Activated naive CD4-positive, alpha-beta T cell treated with anti-CD3 and anti-CD28 coated beads for 36 hours (primary cell): ENCODE results near the gene GALNT18. TPM values are rescaled to one million over a fixed set of nuclear protein-coding genes. Genes with fewer than 3 reads are reported as not detected.

Experiments
- CTCF ChIA-PET: fragments of 350-600 bp; sonication (Branson Sonifier 250); formaldehyde crosslinking; loops from one replicate; lab custom pipeline; 2021; ENCODE audit warnings: antibody characterized with exemption; lab: Charles Lee
- DNase-seq: peaks from one replicate; pipeline ENCODE4 v3.0.0-alpha.2; 2020
- H3K27ac Mint-ChIP-seq: one replicate; pipeline ENCODE4 v1.8.0; 2021; ENCODE audit warnings: mild to moderate bottlenecking, mixed read lengths
- H3K27me3 Mint-ChIP-seq: one replicate; pipeline ENCODE4 v1.8.0; 2021; ENCODE audit warnings: low read depth, mixed read lengths
- H3K36me3 Mint-ChIP-seq: one replicate; pipeline ENCODE4 v1.8.0; 2021; ENCODE audit warnings: low read depth, mixed read lengths
- H3K4me1 Mint-ChIP-seq: one replicate; pipeline ENCODE4 v1.8.0; 2021; ENCODE audit warnings: low read depth, mixed read lengths
- H3K4me3 Mint-ChIP-seq: one replicate; pipeline ENCODE4 v1.8.0; 2021; ENCODE audit warnings: mild to moderate bottlenecking, moderate library complexity, mixed read lengths
- H3K9me3 Mint-ChIP-seq: one replicate; pipeline ENCODE4 v1.8.0; 2021; ENCODE audit warnings: mixed read lengths
- intact Hi-C: fragments of 100-400 bp; cut with micrococcal nuclease; formaldehyde crosslinking; loops from one replicate; pipeline ENCODE4 v1.15.1; 2023
- total RNA-seq, 2 experiments: library from RNA; stranded (reverse); gene quantifications; one replicate each; pipeline ENCODE4 v1.2.3, GENCODE V29; 2021

GALNT18 gene
- total RNA-seq, 2 experiments from 2014 or later = 4.3 to 4.7 TPM

- H3K27me3 Mint-ChIP-seq = peaks cover 7% of the 10 kb centered on the region
- H3K27ac Mint-ChIP-seq = no peak overlapping the region
- intact Hi-C loops = no loop called here
- H3K36me3 Mint-ChIP-seq = no peaks in the 10 kb centered on the region
- no peaks in the 10 kb centered on the region for H3K4me1 Mint-ChIP-seq
- no peak overlapping the region for H3K4me3 Mint-ChIP-seq
- CTCF ChIA-PET = no interaction called here
- DNase-seq = no peak
- H3K9me3 Mint-ChIP-seq = no peaks in the 10 kb centered on the region
These were observed 128.1 kb downstream of the GALNT18 start for GRCh38 chr11:11493698-11494097.

DNA sequence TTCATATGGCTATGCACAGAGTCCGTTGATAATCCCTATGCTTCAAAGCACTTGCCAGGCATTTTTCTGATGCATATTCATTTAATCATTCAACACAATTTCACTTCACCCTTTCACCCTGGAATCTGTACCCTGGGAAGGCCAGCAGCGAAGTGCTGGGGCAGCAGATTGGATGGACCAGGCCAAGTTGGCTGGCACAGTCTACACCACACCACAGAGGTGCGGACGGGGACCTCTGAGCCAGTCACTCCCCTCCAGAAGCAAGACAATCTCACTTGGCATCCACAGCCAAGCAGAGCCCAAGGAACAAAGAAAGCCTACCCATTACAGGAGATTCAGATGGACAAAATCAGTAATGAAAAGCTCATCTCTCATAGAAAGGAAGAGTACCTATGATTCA is 130.2 kb downstream of the GALNT18 start:
- H3K9me3 Mint-ChIP-seq = no peaks in the 10 kb centered on the region
- CTCF ChIA-PET = no interaction called here

GRCh38 chr11:11491014-11491413 is 130.8 kb downstream of the GALNT18 start:
- Mint-ChIP-seq H3K27me3 (peaks cover 7% of the 10 kb centered on the region), H3K4me1 (no peaks in the 10 kb centered on the region), H3K36me3 (no peaks in the 10 kb centered on the region), H3K4me3 (no peak overlapping the region), H3K9me3 (no peaks in the 10 kb centered on the region), H3K27ac (no peak overlapping the region)
- intact Hi-C loops = no loop called here
- CTCF ChIA-PET = no interaction called here
- no peak for DNase-seq

More for the DNA sequence above, 130.2 kb downstream of the GALNT18 start:
- H3K4me1 Mint-ChIP-seq = no peaks in the 10 kb centered on the region
- peaks cover 7% of the 10 kb centered on the region for H3K27me3 Mint-ChIP-seq
- intact Hi-C loops = no loop called here
- no peak overlapping the region for H3K4me3 Mint-ChIP-seq
- no peaks in the 10 kb centered on the region for H3K36me3 Mint-ChIP-seq
- H3K27ac Mint-ChIP-seq = no peak overlapping the region
- DNase-seq = no peak

DNA sequence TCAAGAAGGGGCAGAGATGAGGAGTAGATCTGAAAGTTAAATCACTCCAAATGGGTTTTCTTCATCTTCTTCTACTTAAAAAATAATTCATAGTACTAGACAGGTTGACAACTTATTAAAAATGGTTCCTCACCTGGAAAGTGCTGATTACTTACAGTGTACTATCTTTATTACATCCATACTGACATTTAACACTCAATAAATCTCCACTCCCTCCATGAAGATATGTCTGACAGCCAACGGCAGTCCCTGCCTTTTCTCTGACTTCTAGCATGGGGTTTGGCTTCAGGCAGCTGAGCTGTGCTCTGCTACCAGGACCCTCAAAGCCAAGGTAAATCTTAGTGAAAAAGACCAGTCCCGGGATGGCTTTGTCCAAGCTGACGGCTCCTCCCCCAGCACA is 135.4 kb downstream of the GALNT18 start:
- CTCF ChIA-PET = no interaction called here
- Mint-ChIP-seq H3K4me3 (no peak overlapping the region), H3K9me3 (no peaks in the 10 kb centered on the region)

DNA sequence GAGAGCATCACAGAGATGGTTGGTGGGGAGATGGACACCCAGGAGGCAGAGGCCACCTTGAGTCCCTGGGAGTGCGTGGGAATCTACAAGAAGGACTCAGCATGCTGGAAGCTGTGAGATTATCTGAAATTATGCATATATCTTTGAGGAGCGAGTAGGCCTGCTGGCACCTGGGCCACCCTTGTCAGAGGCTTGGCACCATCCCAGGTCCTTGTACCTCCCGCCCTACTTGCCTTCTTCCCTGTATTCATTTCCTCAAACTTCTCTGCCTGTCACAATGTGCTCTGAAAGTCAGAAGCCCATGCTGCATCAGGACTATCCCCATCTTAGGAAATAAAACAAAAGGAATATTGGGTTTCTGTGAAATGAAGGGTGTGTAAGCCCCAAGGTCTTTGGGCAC is 135.8 kb downstream of the GALNT18 start:
- DNase-seq = no peak
- Mint-ChIP-seq H3K27ac (no peak overlapping the region), H3K36me3 (no peaks in the 10 kb centered on the region), H3K27me3 (no peaks in the 10 kb centered on the region), H3K4me1 (no peaks in the 10 kb centered on the region), H3K4me3 (no peak overlapping the region), H3K9me3 (no peaks in the 10 kb centered on the region)
- CTCF ChIA-PET = no interaction called here
- intact Hi-C loops = no loop called here

More for the DNA sequence above, 135.4 kb downstream of the GALNT18 start:
- no peaks in the 10 kb centered on the region for H3K4me1 Mint-ChIP-seq
- intact Hi-C loops = no loop called here
- no peaks in the 10 kb centered on the region for H3K36me3 Mint-ChIP-seq
- H3K27me3 Mint-ChIP-seq = no peaks in the 10 kb centered on the region
- no peak overlapping the region for H3K27ac Mint-ChIP-seq
- DNase-seq = no peak

DNA sequence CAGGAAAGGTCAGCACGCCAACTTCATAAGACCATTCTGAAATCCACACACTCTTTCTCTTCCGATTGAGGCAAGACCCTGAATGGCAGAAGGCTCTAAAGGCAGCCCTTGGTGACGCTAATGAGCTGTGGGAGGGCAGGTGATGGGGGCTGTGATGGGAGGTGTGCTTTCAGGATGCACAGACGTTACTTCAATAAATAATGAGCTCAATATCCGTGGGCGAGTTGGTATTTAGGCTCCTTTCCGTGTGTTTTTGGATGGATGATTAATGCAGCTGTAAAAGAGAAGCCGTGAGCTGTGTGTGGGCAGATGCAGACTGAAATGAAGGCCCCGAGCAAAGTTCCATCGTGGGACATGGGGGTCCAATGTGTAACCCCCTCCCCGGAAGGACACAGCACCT is 138.2 kb downstream of the GALNT18 start:
- intact Hi-C loops = no loop called here
- no peak overlapping the region for H3K4me3 Mint-ChIP-seq
- DNase-seq = no peak
- no peak overlapping the region for H3K27ac Mint-ChIP-seq
- H3K4me1 Mint-ChIP-seq = no peaks in the 10 kb centered on the region
- no peaks in the 10 kb centered on the region for H3K9me3 Mint-ChIP-seq
- H3K36me3 Mint-ChIP-seq = no peaks in the 10 kb centered on the region
- CTCF ChIA-PET = no interaction called here
- no peaks in the 10 kb centered on the region for H3K27me3 Mint-ChIP-seq

DNA sequence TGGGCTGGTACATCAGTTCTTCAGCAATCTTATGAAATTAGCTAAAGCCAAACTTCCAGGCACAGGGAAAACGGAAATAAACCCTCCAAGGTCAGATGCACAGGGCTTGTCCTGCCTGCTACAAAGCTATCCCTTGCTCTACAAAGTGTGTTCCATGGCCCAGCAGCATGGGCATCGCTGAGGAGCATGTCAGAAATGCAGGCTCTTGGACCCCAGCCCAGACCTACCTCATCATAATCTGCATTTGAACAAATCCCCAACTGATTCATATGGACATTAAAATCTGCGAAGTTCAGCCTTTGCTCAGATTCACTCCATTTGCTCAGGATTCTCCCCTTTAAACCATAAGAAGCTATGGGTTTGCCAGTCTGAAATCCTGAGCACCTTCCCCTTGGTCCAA is 139.1 kb downstream of the GALNT18 start:
- CTCF ChIA-PET = interaction anchor here (0.9 kb wide), 1 partner anchor 305 kb away, joined by 3 read pairs; no protein-coding TSS in a partner anchor
- no peaks in the 10 kb centered on the region for H3K9me3 Mint-ChIP-seq

DNA sequence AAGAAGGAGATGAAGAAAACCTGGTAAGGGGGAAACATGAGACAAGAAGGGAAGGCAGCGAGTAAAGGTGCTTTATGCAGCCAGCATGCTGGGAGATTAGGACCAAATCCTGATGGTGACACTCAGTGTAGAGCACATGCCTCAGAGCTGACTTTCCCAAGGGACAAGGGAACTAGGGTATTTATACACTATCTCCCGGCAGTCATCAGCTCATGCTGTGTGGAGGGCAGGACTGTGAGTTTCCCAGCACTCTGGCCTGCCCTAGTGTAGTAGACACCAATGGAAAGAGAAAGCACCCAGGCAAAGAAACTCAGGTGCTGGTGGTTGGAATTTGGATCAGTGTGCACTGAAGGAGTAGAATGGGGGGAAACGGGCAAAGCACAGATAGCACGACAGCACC is 140.4 kb downstream of the GALNT18 start:
- H3K9me3 Mint-ChIP-seq = no peaks in the 10 kb centered on the region
- intact Hi-C loops = no loop called here
- DNase-seq = no peak
- no peaks in the 10 kb centered on the region for H3K27me3 Mint-ChIP-seq
- no peaks in the 10 kb centered on the region for H3K36me3 Mint-ChIP-seq
- no peaks in the 10 kb centered on the region for H3K4me1 Mint-ChIP-seq
- CTCF ChIA-PET = no interaction called here
- H3K4me3 Mint-ChIP-seq = no peak overlapping the region
- H3K27ac Mint-ChIP-seq = no peak overlapping the region

More for the DNA sequence above, 139.1 kb downstream of the GALNT18 start:
- no peak overlapping the region for H3K4me3 Mint-ChIP-seq
- no peaks in the 10 kb centered on the region for H3K4me1 Mint-ChIP-seq
- DNase-seq = no peak
- intact Hi-C loops = no loop called here
- H3K27me3 Mint-ChIP-seq = no peaks in the 10 kb centered on the region
- H3K27ac Mint-ChIP-seq = no peak overlapping the region
- H3K36me3 Mint-ChIP-seq = no peaks in the 10 kb centered on the region

DNA sequence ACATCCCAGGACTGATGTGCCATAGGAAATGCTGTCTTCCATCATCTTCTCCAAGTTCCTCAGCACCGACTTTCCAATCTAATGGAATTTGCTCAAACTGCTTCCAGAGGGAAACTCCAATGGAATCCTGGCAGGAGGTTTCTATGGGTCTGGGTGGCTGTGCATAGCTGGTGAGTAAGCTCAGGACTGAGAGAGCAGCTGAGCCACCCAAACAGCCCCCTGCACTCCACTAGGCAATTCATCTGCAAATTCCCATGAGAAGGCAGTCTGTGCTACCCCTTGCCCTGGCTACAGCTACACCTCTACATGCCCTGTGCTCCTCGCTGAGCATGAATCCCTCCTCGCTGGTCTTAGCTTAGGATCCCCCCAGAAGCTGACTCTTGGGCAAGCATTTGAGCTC is 140.8 kb downstream of the GALNT18 start:
- Mint-ChIP-seq H3K27me3 (no peaks in the 10 kb centered on the region), H3K4me3 (no peak overlapping the region), H3K27ac (no peak overlapping the region), H3K36me3 (no peaks in the 10 kb centered on the region), H3K9me3 (no peaks in the 10 kb centered on the region), H3K4me1 (no peaks in the 10 kb centered on the region)
- CTCF ChIA-PET = no interaction called here
- no peak for DNase-seq
- intact Hi-C loops = no loop called here

DNA sequence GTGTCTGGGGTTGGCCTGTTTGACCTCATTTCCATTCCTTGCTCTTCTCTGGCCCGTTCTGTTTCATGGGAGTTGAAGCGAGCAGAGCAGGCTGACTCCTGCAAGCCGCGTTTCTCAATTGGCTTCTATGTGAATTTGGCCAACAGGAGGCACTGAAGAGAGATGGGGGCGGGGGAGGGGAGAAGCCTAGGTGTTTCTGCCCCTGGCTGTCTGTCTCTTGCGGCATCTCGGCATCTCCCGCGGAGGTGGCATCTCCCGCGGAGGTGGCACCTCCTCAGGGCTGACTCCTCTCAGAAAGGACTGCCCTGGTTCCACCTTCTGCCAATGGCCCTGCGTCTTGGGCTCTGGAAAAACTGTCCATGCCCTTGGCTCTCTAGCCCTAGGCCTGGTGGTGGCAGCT is 143.1 kb downstream of the GALNT18 start:
- Mint-ChIP-seq H3K4me1 (no peaks in the 10 kb centered on the region), H3K27ac (no peak overlapping the region), H3K36me3 (no peaks in the 10 kb centered on the region), H3K27me3 (no peaks in the 10 kb centered on the region), H3K4me3 (no peak overlapping the region), H3K9me3 (no peaks in the 10 kb centered on the region)
- CTCF ChIA-PET = no interaction called here
- no peak for DNase-seq
- intact Hi-C loops = no loop called here

DNA sequence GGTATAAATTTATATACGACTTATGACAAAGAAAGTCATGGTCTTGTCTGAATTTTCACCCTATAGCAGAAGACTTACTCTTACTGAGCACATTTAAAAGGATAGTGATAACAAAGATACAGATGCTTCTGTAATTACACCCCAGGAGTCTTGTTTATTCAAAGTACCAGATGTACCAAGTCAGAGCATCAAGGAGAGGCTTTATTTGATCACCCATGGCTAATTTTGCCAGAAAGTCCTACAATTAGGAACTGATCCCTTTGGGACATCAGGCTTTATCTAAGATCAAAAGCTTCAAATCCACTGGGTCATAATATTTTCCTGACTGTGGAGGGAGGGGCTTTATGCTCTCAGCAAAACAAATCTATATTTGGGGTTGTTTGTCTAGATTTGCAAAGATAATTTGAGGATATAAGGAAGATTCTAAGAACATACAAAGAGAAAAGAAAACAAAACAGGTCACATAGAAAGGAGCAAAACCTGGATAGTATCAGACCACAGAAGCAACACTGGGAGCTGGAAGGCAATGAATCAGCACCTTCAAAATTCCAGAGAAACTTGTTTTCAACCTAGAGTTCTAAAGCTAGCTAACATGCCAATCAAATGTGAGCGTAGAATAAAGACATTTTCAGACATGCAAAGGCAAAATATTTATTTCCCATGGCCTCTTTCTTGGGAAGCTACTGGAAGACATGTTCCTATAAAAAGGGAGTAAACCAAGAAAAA is 143.9 kb downstream of the GALNT18 start:
- Mint-ChIP-seq H3K27me3 (no peaks in the 10 kb centered on the region), H3K27ac (no peak overlapping the region), H3K36me3 (no peaks in the 10 kb centered on the region), H3K4me3 (no peak overlapping the region), H3K9me3 (no peaks in the 10 kb centered on the region), H3K4me1 (no peaks in the 10 kb centered on the region)
- CTCF ChIA-PET = no interaction called here
- intact Hi-C loops = no loop called here
- DNase-seq = no peak

DNA sequence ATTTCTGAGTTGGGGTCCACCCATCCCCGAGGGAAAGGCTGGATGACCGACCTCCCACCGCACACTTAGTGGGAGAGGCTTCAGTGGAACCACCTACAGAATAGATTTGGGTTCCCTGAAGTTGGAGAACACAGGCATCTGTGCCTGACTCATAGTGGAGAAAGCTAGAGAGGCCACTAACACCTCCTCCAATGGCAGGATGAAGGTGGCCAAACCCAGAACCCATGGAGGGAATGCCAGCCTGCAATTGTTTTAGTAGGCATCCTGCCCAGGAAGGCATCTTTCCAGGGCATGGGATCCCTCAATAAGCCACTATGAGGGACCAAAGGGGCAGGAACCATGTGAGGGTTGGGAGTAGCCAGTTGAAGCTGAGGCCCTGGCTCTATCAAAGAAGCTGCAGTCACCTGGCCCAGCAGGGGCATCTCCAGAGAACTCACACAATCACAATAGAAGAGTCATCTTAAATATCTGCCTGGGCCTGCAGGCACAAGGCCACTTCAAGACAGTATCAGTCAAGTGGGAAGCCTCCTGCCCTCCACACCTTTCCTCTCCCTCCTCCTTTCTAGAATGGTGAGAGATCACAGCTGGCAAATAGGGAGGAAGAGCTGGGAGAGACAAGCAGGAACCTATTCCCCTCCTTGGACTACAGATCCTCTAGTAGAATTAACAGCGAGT is 144.7 kb downstream of the GALNT18 start:
- H3K4me3 Mint-ChIP-seq = no peak overlapping the region
- H3K4me1 Mint-ChIP-seq = no peaks in the 10 kb centered on the region
- CTCF ChIA-PET = no interaction called here
- no peaks in the 10 kb centered on the region for H3K9me3 Mint-ChIP-seq
- no peak for DNase-seq
- no peak overlapping the region for H3K27ac Mint-ChIP-seq
- no peaks in the 10 kb centered on the region for H3K36me3 Mint-ChIP-seq
- intact Hi-C loops = no loop called here
- no peaks in the 10 kb centered on the region for H3K27me3 Mint-ChIP-seq

DNA sequence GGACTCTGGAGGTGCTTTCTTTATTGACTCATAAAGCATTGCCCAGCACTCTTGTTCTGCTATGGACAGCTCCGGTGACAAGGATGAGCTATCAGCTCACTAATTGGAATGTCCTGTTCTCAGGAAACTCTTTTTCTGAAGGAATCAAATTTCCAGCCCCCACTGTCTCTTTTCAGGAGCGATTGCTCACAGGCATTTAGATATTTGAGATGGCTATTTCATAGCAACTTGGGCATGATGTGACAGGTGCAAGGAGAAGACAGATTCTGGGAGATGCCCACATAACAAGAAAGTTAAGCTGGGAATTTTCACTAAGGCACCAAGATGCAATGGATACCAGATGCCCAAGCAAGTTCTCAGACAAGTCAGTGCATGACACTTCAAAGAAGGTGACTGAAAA is 145.3 kb downstream of the GALNT18 start:
- intact Hi-C loops = no loop called here
- Mint-ChIP-seq H3K4me1 (no peaks in the 10 kb centered on the region), H3K27me3 (no peaks in the 10 kb centered on the region), H3K4me3 (no peak overlapping the region), H3K9me3 (no peaks in the 10 kb centered on the region), H3K36me3 (no peaks in the 10 kb centered on the region), H3K27ac (no peak overlapping the region)
- no peak for DNase-seq
- CTCF ChIA-PET = no interaction called here
